GM21786 (cell line): ENCODE measurements around the gene PCDHGC3.

Experiments
- ATAC-seq: cut with Tn5 transposase; IDR thresholded peaks from one replicate; pipeline ENCODE4 v1.9.1; 2021; ENCODE audit not compliant: unreplicated experiment

The PCDHGC3 gene

GRCh38 chr5:141506381-141507155, 30.8 kb downstream of the PCDHGC3 start:
- no peak for ATAC-seq

DNA sequence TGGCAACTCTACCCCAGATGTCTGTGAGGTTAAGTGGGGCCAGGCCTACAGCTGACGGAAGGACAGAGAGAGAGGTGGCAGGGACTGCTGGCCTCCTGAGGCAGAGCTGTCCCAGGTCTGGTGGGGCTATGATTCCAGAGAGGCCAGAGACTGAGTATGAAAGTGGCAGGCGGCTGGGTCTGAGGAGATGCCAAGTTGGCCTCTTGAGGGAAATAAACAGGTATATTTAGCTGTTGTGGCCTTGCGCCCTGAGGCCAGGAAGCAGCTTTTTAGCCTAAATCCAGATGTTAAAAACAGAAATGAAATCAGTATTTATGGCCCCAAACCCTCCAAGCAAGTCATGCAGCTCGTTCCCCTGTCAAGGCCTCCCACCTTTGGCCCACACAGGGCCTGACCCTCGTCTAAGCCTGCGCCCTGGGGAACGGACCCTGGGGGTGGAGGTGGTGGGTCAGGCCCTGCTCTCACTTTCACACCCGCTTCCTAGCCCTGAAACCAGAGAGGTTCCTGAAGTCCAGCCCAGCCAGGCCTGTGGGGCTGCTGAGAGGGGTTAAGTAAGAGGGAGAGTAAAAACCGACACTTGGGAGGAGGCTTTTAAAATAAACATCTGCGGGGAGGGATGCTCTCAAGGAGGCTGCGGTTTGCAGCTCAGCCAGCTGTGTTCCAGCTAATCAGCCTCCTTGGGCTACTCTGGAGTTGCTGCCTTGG, 31.8 kb downstream of the PCDHGC3 start:
- ATAC-seq = peak; percentile 47

- ATAC-seq = no peak
Measured at GRCh38 chr5:141508440-141508797, 32.7 kb downstream of the PCDHGC3 start.

- no peak for ATAC-seq
Measured at GRCh38 chr5:141508798-141509611, 33.2 kb downstream of the PCDHGC3 start.

- ATAC-seq = no peak
Measured at GRCh38 chr5:141510160-141510559, 34.4 kb downstream of the PCDHGC3 start.

DNA sequence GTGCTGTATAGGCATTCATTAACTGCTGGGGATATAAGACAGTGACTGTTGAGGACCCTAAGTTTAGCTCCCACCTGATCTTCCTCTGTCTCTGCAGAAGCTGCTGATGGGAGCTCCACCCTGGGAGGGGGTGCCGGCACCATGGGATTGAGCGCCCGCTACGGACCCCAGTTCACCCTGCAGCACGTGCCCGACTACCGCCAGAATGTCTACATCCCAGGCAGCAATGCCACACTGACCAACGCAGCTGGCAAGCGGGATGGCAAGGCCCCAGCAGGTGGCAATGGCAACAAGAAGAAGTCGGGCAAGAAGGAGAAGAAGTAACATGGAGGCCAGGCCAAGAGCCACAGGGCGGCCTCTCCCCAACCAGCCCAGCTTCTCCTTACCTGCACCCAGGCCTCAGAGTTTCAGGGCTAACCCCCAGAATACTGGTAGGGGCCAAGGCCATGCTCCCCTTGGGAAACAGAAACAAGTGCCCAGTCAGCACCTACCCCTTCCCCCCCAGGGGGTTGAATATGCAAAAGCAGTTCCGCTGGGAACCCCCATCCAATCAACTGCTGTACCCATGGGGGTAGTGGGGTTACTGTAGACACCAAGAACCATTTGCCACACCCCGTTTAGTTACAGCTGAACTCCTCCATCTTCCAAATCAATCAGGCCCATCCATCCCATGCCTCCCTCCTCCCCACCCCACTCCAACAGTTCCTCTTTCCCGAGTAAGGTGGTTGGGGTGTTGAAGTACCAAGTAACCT, 35.3 kb downstream of the PCDHGC3 start:
- peak; percentile 21 for ATAC-seq

DNA sequence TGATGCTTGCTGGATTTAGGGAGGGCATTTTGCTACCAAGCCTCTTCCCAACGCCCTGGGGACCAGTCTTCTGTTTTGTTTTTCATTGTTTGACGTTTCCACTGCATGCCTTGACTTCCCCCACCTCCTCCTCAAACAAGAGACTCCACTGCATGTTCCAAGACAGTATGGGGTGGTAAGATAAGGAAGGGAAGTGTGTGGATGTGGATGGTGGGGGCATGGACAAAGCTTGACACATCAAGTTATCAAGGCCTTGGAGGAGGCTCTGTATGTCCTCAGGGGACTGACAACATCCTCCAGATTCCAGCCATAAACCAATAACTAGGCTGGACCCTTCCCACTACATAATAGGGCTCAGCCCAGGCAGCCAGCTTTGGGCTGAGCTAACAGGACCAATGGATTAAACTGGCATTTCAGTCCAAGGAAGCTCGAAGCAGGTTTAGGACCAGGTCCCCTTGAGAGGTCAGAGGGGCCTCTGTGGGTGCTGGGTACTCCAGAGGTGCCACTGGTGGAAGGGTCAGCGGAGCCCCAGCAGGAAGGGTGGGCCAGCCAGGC, 36.1 kb downstream of the PCDHGC3 start:
- ATAC-seq = no peak

GRCh38 chr5:141512390-141512910, 36.7 kb downstream of the PCDHGC3 start:
- ATAC-seq = no peak

GRCh38 chr5:141512911-141513626, 37.3 kb downstream of the PCDHGC3 start:
- ATAC-seq = no peak

GRCh38 chr5:141513627-141514329, 38.0 kb downstream of the PCDHGC3 start:
- peak; percentile 36 for ATAC-seq

GRCh38 chr5:141514330-141515133, 38.8 kb downstream of the PCDHGC3 start:
- ATAC-seq = peak; percentile 12

GRCh38 chr5:141515141-141515540, 39.4 kb downstream of the PCDHGC3 start:
- ATAC-seq = no peak

GRCh38 chr5:141515946-141516671, 40.3 kb downstream of the PCDHGC3 start:
- ATAC-seq = no peak

DNA sequence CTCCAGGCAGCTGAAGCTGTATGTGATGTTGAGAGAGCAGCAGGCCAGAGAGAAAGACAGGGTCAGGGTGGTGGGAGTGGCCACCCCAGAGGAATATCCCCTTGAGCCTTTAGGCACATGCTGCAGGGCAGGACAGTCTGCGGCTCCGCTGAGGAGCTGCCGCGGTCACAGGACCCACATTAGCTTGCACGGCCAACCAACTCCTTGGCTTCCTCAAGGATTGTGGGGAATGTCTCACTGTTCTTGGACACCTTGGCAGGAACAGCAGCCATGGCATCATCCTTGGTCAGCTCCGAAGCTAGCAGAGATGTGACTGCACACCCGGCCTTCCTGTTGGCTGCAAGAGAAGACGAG, 40.9 kb downstream of the PCDHGC3 start:
- no peak for ATAC-seq

GRCh38 chr5:141517312-141517711, 41.5 kb downstream of the PCDHGC3 start:
- no peak for ATAC-seq

- ATAC-seq = no peak
Measured at GRCh38 chr5:141517880-141518617, 42.3 kb downstream of the PCDHGC3 start.

- no peak for ATAC-seq
Measured at GRCh38 chr5:141518618-141519015, 42.9 kb downstream of the PCDHGC3 start.
